HPDE6-E6E7 (cell line): ENCODE results near the gene BEND7.
A peak's percentile ranks its signal among the peaks of the same experiment; 100 is the strongest.

ENCODE experiments used
- DNase-seq: peaks from one replicate; pipeline ENCODE4 v3.0.0; 2011; ENCODE audit warnings: missing footprints; ENCODE audit errors: extremely low spot score

The BEND7 gene

GRCh38 chr10:13520194-13520593 is 8.6 kb downstream of the BEND7 start:
- no peak for DNase-seq

GRCh38 chr10:13518076-13518692 is 10.6 kb downstream of the BEND7 start:
- DNase-seq: peak; percentile 19

GRCh38 chr10:13517675-13518074 is 11.1 kb downstream of the BEND7 start:
- no peak for DNase-seq

- DNase-seq: no peak
Measured at GRCh38 chr10:13516176-13516575, 12.6 kb downstream of the BEND7 start.

GRCh38 chr10:13515467-13515866 is 13.3 kb downstream of the BEND7 start:
- no peak for DNase-seq

GRCh38 chr10:13514296-13514695 is 14.5 kb downstream of the BEND7 start:
- DNase-seq: no peak

- DNase-seq: no peak
Measured at GRCh38 chr10:13512564-13512963, 16.2 kb downstream of the BEND7 start.

- no peak for DNase-seq
Measured at GRCh38 chr10:13511409-13511808, 17.4 kb downstream of the BEND7 start.

- no peak for DNase-seq
Measured at GRCh38 chr10:13505052-13505680, 23.6 kb downstream of the BEND7 start.

- peak; percentile 11 for DNase-seq
Measured at GRCh38 chr10:13503745-13504463, 24.9 kb downstream of the BEND7 start.

- DNase-seq: no peak
Measured at GRCh38 chr10:13502380-13502779, 26.4 kb downstream of the BEND7 start.

- DNase-seq: no peak
Measured at GRCh38 chr10:13500201-13500600, 28.6 kb downstream of the BEND7 start.

- DNase-seq: no peak
Measured at GRCh38 chr10:13499150-13499549, 29.7 kb downstream of the BEND7 start.

- no peak for DNase-seq
Measured at GRCh38 chr10:13496931-13497330, 31.9 kb downstream of the BEND7 start.

GRCh38 chr10:13496164-13496563 is 32.6 kb downstream of the BEND7 start:
- DNase-seq: no peak

GRCh38 chr10:13492493-13493180 is 36.2 kb downstream of the BEND7 start:
- DNase-seq: no peak

GRCh38 chr10:13491747-13492360 is 37.0 kb downstream of the BEND7 start:
- no peak for DNase-seq

- no peak for DNase-seq
Measured at GRCh38 chr10:13490503-13490902, 38.3 kb downstream of the BEND7 start.

- no peak for DNase-seq
Measured at GRCh38 chr10:13489035-13489599, 39.7 kb downstream of the BEND7 start.

- no peak for DNase-seq
Measured at GRCh38 chr10:13485623-13486022, 43.2 kb downstream of the BEND7 start.

- DNase-seq: no peak
Measured at GRCh38 chr10:13483951-13484350, 44.9 kb downstream of the BEND7 start.

- no peak for DNase-seq
Measured at GRCh38 chr10:13483073-13483472, 45.7 kb downstream of the BEND7 start.
